ENCODE results near the gene MON2. TPM values are rescaled to one million over a fixed set of nuclear protein-coding genes. Genes with fewer than 3 reads are reported as not detected.

The MON2 gene
- total and polyA plus RNA-seq, 4 donors: 11.9 to 175 (median 33.3) TPM

DNA sequence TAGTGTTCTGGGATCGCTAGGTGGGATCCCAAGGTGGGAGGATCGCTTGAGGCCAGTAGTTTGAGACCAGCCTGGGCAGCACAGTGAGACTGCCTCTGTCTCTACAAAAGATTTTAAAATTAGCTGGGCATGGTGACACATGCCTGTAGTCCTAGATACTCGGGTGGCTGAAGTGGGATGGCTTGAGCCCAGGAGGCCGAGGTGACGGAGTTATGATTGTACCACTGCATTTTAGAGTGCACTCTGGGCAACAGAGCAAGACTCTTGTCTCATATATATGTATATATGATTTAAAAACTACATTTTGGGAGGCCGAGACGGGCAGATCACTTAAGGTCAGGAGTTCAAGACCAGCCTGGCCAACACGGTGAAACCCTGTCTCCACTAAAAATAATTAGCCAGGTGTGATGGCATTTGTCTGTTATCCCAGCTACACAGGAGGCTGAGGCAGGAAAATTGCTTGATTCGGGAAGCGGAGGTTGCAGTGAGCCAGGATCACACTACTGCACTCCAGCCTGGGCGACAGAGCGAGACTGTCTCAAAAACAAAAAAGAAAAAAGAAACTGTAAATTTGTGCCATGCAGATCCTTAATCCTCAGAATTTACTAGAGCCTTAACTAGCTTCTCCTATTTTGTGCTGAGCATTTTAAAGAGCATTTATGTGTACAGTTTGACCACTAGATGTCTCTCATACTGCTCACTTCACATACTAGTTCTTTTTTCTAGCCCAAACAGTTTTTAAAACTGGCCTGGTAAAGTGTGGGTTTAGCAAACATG, 114.8 kb downstream of the MON2 start:
- ATAC-seq (ENCODE audit: insufficient read depth, low FRiP score) (peak; percentile 72), DNase-seq (peak in 2 of 3 donors; percentile 72 to 86)
- TF ChIP-seq, protein P1, sequence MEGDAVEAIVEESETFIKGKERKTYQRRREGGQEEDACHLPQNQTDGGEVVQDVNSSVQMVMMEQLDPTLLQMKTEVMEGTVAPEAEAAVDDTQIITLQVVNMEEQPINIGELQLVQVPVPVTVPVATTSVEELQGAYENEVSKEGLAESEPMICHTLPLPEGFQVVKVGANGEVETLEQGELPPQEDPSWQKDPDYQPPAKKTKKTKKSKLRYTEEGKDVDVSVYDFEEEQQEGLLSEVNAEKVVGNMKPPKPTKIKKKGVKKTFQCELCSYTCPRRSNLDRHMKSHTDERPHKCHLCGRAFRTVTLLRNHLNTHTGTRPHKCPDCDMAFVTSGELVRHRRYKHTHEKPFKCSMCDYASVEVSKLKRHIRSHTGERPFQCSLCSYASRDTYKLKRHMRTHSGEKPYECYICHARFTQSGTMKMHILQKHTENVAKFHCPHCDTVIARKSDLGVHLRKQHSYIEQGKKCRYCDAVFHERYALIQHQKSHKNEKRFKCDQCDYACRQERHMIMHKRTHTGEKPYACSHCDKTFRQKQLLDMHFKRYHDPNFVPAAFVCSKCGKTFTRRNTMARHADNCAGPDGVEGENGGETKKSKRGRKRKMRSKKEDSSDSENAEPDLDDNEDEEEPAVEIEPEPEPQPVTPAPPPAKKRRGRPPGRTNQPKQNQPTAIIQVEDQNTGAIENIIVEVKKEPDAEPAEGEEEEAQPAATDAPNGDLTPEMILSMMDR (IDR thresholded peaks at IDR 0.05; ENCODE audit: control extremely low read depth, extremely low read depth): peak; percentile 42
- no peaks in the 10 kb centered on the region for H3K9me3 ChIP-seq (ENCODE audit: control insufficient read depth in 4 of 4, insufficient read depth in 3 of 4, low read length in 3 of 4)
- no peak overlapping the region for H3K9ac ChIP-seq (ENCODE audit: insufficient read depth in 1 of 2, low read length in 2 of 2)
- WGBS, 2 donors: 88 to 91% methylated on average over 12 of the region's 12 CpGs
- H3K4me3 ChIP-seq: no peak overlapping the region
- no peaks in the 10 kb centered on the region for H3K27me3 ChIP-seq (ENCODE audit: control insufficient read depth in 3 of 3, insufficient read depth in 3 of 3, low read length in 2 of 3)
- no peak overlapping the region for H3K27ac ChIP-seq (ENCODE audit: low read depth in 1 of 2, low read length in 1 of 2)
- H3K4me1 ChIP-seq (ENCODE audit: control insufficient read depth in 5 of 5, insufficient read depth in 5 of 5, low read length in 5 of 5): no peaks in the 10 kb centered on the region
- H3K36me3 ChIP-seq (ENCODE audit: control insufficient read depth in 4 of 4, insufficient read depth in 4 of 4, low read length in 4 of 4): peaks cover 1 to 4% (median 3%) of the 10 kb centered on the region in 4 donors

DNA sequence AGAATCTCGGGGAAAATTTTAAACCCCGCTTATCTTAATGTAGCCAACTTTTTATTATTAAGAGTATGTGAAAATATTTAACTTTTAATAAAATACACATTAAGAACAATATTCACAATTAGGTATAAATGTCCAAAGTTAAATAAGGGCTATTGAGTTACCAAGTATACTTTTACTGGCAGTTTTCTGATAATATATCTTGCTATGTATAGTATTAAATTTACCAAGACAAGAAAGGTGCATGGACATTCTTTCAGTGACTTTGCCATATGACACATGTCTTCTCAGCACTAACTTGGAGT, 115.4 kb downstream of the MON2 start:
- WGBS, 2 donors: 27 to 52% methylated on average over 2 of the region's 2 CpGs
- no peak for DNase-seq
- Histone ChIP-seq H3K36me3 (ENCODE audit: control insufficient read depth in 4 of 4, insufficient read depth in 4 of 4, low read length in 4 of 4) (peaks cover 1 to 4% (median 3%) of the 10 kb centered on the region in 4 donors), H3K4me1 (ENCODE audit: control insufficient read depth in 5 of 5, insufficient read depth in 5 of 5, low read length in 5 of 5) (no peaks in the 10 kb centered on the region), H3K27me3 (ENCODE audit: control insufficient read depth in 3 of 3, insufficient read depth in 3 of 3, low read length in 2 of 3) (no peaks in the 10 kb centered on the region), H3K9me3 (ENCODE audit: control insufficient read depth in 4 of 4, insufficient read depth in 3 of 4, low read length in 3 of 4) (no peaks in the 10 kb centered on the region), H3K27ac (ENCODE audit: low read depth in 1 of 2, low read length in 1 of 2) (no peak overlapping the region), H3K9ac (ENCODE audit: insufficient read depth in 1 of 2, low read length in 2 of 2) (no peak overlapping the region), H3K4me3 (no peak overlapping the region)
- no peak for ATAC-seq (ENCODE audit: insufficient read depth, low FRiP score)
- TF ChIP-seq, protein P1 (IDR thresholded peaks at IDR 0.05; ENCODE audit: control extremely low read depth, extremely low read depth): no peak

DNA sequence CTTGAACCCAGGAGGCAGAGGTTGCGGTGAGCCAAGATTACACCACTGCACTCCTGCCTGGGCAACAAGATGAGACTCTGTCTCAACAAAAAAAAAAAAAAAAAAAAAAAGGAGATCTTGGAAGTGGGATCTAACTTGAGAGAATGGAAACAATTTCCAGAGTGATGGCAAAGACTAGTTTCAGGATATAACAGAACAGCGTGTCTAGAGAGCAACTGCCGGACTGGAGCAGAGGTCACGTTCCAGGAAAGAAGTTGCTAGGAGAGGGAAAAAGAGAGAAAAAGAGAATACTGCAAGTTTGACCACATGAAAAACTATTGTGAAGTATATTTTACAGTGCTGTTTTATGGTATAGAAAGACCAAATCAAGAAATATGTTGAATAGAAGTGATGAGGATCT, 118.0 kb downstream of the MON2 start:
- Histone ChIP-seq H3K9me3 (ENCODE audit: control insufficient read depth in 4 of 4, insufficient read depth in 3 of 4, low read length in 3 of 4) (no peaks in the 10 kb centered on the region), H3K27ac (ENCODE audit: low read depth in 1 of 2, low read length in 1 of 2) (no peak overlapping the region), H3K4me3 (no peak overlapping the region), H3K4me1 (ENCODE audit: control insufficient read depth in 5 of 5, insufficient read depth in 5 of 5, low read length in 5 of 5) (no peaks in the 10 kb centered on the region), H3K36me3 (ENCODE audit: control insufficient read depth in 4 of 4, insufficient read depth in 4 of 4, low read length in 4 of 4) (peaks cover 1 to 8% (median 4%) of the 10 kb centered on the region in 4 donors), H3K9ac (ENCODE audit: insufficient read depth in 1 of 2, low read length in 2 of 2) (no peak overlapping the region), H3K27me3 (ENCODE audit: control insufficient read depth in 3 of 3, insufficient read depth in 3 of 3, low read length in 2 of 3) (no peaks in the 10 kb centered on the region)
- TF ChIP-seq, protein P1 (IDR thresholded peaks at IDR 0.05; ENCODE audit: control extremely low read depth, extremely low read depth): no peak
- DNase-seq (no peak), ATAC-seq (ENCODE audit: insufficient read depth, low FRiP score) (no peak)
- 89 to 93% methylated on average over 4 of the region's 4 CpGs for WGBS, 2 donors

DNA sequence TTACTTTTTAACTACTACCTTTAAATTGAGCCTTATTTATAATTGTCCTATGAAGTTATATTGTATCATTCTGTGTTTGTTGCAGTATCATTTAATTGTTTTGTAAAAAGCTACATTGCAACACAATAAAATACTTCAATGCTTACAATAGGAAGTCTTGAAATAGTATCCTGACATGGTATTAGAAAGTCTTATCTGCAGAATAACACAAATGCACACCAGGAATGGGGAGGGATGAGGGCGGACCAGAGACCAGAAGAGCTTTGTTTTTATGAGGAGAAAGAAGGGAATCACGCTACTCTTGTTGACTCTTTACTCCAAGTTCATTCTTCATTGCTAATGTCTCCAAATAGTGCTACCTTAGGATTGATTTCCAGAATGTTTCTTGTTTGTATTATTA, 120.2 kb downstream of the MON2 start:
- TF ChIP-seq, protein P1 (IDR thresholded peaks at IDR 0.05; ENCODE audit: control extremely low read depth, extremely low read depth): no peak
- Histone ChIP-seq H3K9ac (ENCODE audit: insufficient read depth in 1 of 2, low read length in 2 of 2) (no peak overlapping the region), H3K36me3 (ENCODE audit: control insufficient read depth in 4 of 4, insufficient read depth in 4 of 4, low read length in 4 of 4) (peaks cover 0 to 8% (median 5%) of the 10 kb centered on the region in 4 donors), H3K27ac (ENCODE audit: low read depth in 1 of 2, low read length in 1 of 2) (no peak overlapping the region), H3K9me3 (ENCODE audit: control insufficient read depth in 4 of 4, insufficient read depth in 3 of 4, low read length in 3 of 4) (no peaks in the 10 kb centered on the region), H3K4me1 (ENCODE audit: control insufficient read depth in 5 of 5, insufficient read depth in 5 of 5, low read length in 5 of 5) (no peaks in the 10 kb centered on the region), H3K27me3 (ENCODE audit: control insufficient read depth in 3 of 3, insufficient read depth in 3 of 3, low read length in 2 of 3) (no peaks in the 10 kb centered on the region), H3K4me3 (no peak overlapping the region)
- WGBS, 2 donors: 94 to 96% methylated on average over 2 of the region's 2 CpGs
- ATAC-seq (ENCODE audit: insufficient read depth, low FRiP score) (no peak), DNase-seq (no peak)

Measured in lung (tissue), 12 donors.